OCI-LY3 (cell line): Measurements from ENCODE around the gene ROR2.

Experiments
- H2AFZ ChIP-seq: fragments of 200-600, 300-600 bp; shearing (Covaris generic); 2 replicates; pipeline ENCODE4 v1.6.0; 2014; ENCODE audit warnings: antibody characterized with exemption, low read depth, low read length
- H3K27ac ChIP-seq: fragments of 200-600, 300-600 bp; sonication (generic); 2 replicates; pipeline ENCODE4 v1.5.1; 2014; ENCODE audit warnings: mild to moderate bottlenecking, low read length, moderate library complexity, mixed read lengths
- H3K27me3 ChIP-seq: fragments of 200-600, 300-600 bp; sonication (generic); 2 replicates; pipeline ENCODE4 v1.6.1; 2014; ENCODE audit warnings: low read depth, low read length, mixed read lengths
- H3K36me3 ChIP-seq: fragments of 200-600, 300-600 bp; sonication (generic); replicated peaks from 2 replicates; pipeline ENCODE3; 2014; ENCODE audit warnings: low read depth, low read length, mixed read lengths
- H3K4me1 ChIP-seq: fragments of 300-600, 200-600 bp; sonication (generic); 2 replicates; pipeline ENCODE4 v1.6.1; 2014; ENCODE audit warnings: low read length, mixed read lengths
- H3K4me2 ChIP-seq: fragments of 200-600, 300-600 bp; sonication (generic); 2 replicates; pipeline ENCODE4 v1.6.1; 2014; ENCODE audit warnings: low read length, mixed read lengths
- H3K4me3 ChIP-seq: fragments of 300-600, 200-600 bp; sonication (generic); 2 replicates; pipeline ENCODE4 v1.5.1; 2014; ENCODE audit warnings: antibody characterized with exemption, mild to moderate bottlenecking, low read length, moderate library complexity
- H3K79me2 ChIP-seq: fragments of 300-600, 200-600 bp; shearing (Covaris generic); 2 replicates; pipeline ENCODE4 v1.6.1; 2014; ENCODE audit warnings: mild to moderate bottlenecking, low read length, mixed read lengths
- H3K9ac ChIP-seq: fragments of 300-600, 200-600 bp; shearing (Covaris generic); 2 replicates; pipeline ENCODE4 v1.6.0; 2014; ENCODE audit warnings: mild to moderate bottlenecking, low read length, moderate library complexity
- H3K9me3 ChIP-seq: fragments of 200-600, 300-600 bp; shearing (Covaris generic); 2 replicates; pipeline ENCODE4 v1.6.1; 2014; ENCODE audit warnings: low read length, mixed read lengths; ENCODE audit not compliant: insufficient read depth
- H4K20me1 ChIP-seq: fragments of 200-600, 300-600 bp; sonication (generic); 2 replicates; pipeline ENCODE4 v1.6.1; 2016; ENCODE audit warnings: low read length, mixed read lengths; ENCODE audit not compliant: insufficient read depth
- EZH2phosphoT487 ChIP-seq: fragments of 200-600 bp; shearing (Covaris generic); IDR thresholded peaks from 2 replicates; pipeline ENCODE4 v1.6.1; 2018; ENCODE audit warnings: antibody characterized with exemption, mixed run types, low read depth
- TF ChIP-seq, protein P1 (sequence below): fragments of 200-600, 300-600 bp; sonication (generic); IDR thresholded peaks from 2 replicates; pipeline ENCODE4 v1.5.1; 2014; ENCODE audit warnings: antibody characterized with exemption, low read length, low read depth

Gene ROR2

GRCh38 chr9:91903126-91903911, 46.7 kb downstream of the ROR2 start:
- Histone ChIP-seq H3K79me2 (no peaks in the 10 kb centered on the region), H3K27ac (no peak overlapping the region), H3K4me2 (no peak overlapping the region)

DNA sequence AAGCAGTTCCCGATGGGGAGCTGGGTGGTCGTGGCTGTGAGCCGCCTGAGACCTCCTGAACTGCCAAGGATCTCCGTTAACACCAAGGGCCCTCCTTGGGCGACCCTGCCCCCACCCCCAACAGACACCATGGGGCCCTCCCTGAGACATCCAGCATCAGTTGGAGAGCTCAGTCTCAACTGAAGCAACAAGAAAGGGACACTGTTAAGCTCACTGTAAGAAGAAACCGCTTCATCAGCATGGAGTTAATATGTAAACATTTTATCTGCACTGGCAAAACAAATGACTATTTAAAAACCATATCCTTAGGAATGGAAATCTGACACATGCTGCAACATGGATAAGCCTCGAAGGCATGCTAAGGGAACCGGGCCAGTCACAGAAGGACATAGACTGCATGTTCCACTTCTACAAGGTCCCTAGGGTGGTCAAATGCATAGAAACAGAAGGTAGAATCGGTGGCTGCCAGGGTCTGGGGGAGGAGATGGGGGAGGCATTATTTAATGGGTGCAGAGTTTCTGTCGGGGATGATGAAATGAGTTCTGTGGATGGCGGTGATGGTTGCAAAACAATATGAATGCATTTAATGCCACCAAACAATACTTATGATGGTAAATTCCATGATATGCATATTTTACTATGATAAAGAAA, 47.4 kb downstream of the ROR2 start:
- Histone ChIP-seq H3K9ac (no peak overlapping the region), H3K36me3 (no peaks in the 10 kb centered on the region), H3K4me1 (peaks cover 4% of the 10 kb centered on the region; the same call in 1 of the 2 replicates), H4K20me1 (no peaks in the 10 kb centered on the region), H3K9me3 (no peaks in the 10 kb centered on the region), H3K4me3 (no peak overlapping the region), H3K27ac (no peak overlapping the region), H3K27me3 (peaks cover 12% of the 10 kb centered on the region), H3K4me2 (no peak overlapping the region), H2AFZ (no peak overlapping the region), H3K79me2 (no peaks in the 10 kb centered on the region)
- TF ChIP-seq EZH2phosphoT487, result no peak
- TF ChIP-seq, protein P1, sequence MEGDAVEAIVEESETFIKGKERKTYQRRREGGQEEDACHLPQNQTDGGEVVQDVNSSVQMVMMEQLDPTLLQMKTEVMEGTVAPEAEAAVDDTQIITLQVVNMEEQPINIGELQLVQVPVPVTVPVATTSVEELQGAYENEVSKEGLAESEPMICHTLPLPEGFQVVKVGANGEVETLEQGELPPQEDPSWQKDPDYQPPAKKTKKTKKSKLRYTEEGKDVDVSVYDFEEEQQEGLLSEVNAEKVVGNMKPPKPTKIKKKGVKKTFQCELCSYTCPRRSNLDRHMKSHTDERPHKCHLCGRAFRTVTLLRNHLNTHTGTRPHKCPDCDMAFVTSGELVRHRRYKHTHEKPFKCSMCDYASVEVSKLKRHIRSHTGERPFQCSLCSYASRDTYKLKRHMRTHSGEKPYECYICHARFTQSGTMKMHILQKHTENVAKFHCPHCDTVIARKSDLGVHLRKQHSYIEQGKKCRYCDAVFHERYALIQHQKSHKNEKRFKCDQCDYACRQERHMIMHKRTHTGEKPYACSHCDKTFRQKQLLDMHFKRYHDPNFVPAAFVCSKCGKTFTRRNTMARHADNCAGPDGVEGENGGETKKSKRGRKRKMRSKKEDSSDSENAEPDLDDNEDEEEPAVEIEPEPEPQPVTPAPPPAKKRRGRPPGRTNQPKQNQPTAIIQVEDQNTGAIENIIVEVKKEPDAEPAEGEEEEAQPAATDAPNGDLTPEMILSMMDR, result no peak

More at GRCh38 chr9:91903126-91903911, 46.7 kb downstream of the ROR2 start:
- no peaks in the 10 kb centered on the region for H4K20me1 ChIP-seq
- H3K9ac ChIP-seq, result no peak overlapping the region
- peaks cover 4% of the 10 kb centered on the region; the same call in 1 of the 2 replicates for H3K4me1 ChIP-seq
- H3K9me3 ChIP-seq, result no peaks in the 10 kb centered on the region
- no peaks in the 10 kb centered on the region for H3K36me3 ChIP-seq
- no peak overlapping the region for H2AFZ ChIP-seq
- TF ChIP-seq EZH2phosphoT487, result no peak
- TF ChIP-seq, protein P1, result no peak
- H3K27me3 ChIP-seq, result peaks cover 15% of the 10 kb centered on the region
- no peak overlapping the region for H3K4me3 ChIP-seq

DNA sequence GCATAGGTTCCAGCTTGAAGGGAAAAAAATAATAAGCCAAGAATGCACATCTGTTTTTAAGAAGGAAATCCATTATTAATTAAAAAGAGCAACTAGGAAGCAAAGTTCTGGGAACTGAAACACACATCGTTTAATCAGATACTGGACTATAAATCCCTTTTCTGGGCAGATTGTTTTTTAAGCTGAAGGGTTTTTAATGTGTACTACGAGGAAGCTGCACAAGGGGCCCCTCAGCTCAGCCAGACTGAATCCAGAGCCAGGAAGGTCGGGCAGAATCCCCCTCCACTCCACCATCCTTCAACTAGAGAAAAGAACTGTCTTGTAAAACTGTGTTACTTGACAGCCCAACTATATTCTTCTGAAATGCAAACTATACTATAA, 49.2 kb downstream of the ROR2 start:
- TF ChIP-seq EZH2phosphoT487, result no peak
- TF ChIP-seq, protein P1, result no peak
- H3K36me3 ChIP-seq, result no peaks in the 10 kb centered on the region
- no peak overlapping the region for H3K4me3 ChIP-seq
- peaks cover 1% of the 10 kb centered on the region; the same call in 1 of the 2 replicates for H3K4me1 ChIP-seq
- H3K27me3 ChIP-seq, result peaks cover under 1% of the 10 kb centered on the region
- H3K4me2 ChIP-seq, result no peak overlapping the region
- no peaks in the 10 kb centered on the region for H3K9me3 ChIP-seq
- H3K79me2 ChIP-seq, result no peaks in the 10 kb centered on the region
- H4K20me1 ChIP-seq, result no peaks in the 10 kb centered on the region
- no peak overlapping the region for H3K27ac ChIP-seq
- no peak overlapping the region for H3K9ac ChIP-seq
- no peak overlapping the region for H2AFZ ChIP-seq

DNA sequence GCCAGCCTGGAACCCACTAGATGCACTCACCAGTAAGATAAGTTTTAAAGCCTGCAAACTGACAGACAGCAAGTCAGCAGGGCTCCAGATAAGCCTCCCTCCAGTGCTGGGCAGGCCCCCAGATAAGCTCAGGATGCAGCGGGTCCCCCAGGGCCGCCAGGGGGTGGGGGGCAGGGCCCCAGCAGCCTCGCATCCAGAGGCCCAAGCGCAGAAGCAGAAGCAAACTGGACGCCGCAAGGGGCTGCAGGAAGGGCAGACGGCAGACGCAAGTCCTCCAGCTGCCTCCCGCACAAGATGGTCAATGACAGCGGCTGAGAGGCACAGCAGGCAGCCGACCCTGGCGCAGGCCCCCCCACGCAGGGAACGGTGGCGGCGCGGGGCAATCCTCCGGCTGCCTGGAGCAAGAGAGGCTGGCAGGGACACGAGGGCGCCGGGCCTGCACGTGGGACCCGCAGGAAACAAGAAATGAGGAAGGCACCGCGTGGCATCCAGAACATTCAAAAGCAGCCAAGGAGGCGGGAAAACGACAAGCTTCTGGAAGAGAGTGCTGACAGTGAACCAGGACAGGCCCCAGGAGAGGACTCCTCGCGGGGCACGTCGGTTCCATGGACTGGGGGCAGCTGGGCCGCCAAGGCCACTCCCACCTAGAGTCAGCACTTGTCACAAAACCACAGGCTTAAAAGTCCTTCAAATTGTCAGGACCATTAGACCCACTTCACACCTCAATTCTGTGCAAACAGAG, 49.8 kb downstream of the ROR2 start:
- no peaks in the 10 kb centered on the region; the same call in 1 of the 2 replicates for H3K27me3 ChIP-seq
- H3K27ac ChIP-seq, result no peak overlapping the region
- no peak overlapping the region for H3K4me2 ChIP-seq
- no peaks in the 10 kb centered on the region for H3K36me3 ChIP-seq
- no peak overlapping the region for H2AFZ ChIP-seq
- no peak overlapping the region for H3K4me3 ChIP-seq
- no peaks in the 10 kb centered on the region for H3K79me2 ChIP-seq
- H3K9ac ChIP-seq, result no peak overlapping the region
- H4K20me1 ChIP-seq, result no peaks in the 10 kb centered on the region
- TF ChIP-seq EZH2phosphoT487, result no peak
- TF ChIP-seq, protein P1, result no peak
- no peaks in the 10 kb centered on the region for H3K4me1 ChIP-seq
- no peaks in the 10 kb centered on the region for H3K9me3 ChIP-seq
